ENCODE measurements around the gene CDIPT. TPM values are rescaled to one million over a fixed set of nuclear protein-coding genes. Genes with fewer than 3 reads are reported as not detected.

The CDIPT gene
- total RNA-seq, 1 experiment from 2014 or later, result 58.3 TPM

DNA sequence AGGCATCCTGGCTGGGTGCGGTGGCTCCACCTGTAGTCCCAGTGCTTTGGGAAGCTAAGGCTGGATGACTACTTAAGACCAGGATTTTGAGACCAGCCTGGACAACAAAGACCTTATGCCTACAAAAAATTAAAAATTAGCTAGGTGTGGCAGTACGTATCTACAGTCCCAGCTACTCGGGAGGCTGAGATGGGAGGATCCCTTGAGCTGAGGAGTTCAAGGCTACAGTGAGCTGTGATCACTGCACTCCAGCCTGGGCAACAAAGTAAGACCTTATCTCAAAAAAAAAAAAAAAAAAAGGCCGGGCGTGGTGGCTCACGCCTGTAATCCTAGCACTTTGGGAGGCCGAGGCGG, 36.7 kb downstream of the CDIPT start (continued):
- TF ChIP-seq, protein P1, sequence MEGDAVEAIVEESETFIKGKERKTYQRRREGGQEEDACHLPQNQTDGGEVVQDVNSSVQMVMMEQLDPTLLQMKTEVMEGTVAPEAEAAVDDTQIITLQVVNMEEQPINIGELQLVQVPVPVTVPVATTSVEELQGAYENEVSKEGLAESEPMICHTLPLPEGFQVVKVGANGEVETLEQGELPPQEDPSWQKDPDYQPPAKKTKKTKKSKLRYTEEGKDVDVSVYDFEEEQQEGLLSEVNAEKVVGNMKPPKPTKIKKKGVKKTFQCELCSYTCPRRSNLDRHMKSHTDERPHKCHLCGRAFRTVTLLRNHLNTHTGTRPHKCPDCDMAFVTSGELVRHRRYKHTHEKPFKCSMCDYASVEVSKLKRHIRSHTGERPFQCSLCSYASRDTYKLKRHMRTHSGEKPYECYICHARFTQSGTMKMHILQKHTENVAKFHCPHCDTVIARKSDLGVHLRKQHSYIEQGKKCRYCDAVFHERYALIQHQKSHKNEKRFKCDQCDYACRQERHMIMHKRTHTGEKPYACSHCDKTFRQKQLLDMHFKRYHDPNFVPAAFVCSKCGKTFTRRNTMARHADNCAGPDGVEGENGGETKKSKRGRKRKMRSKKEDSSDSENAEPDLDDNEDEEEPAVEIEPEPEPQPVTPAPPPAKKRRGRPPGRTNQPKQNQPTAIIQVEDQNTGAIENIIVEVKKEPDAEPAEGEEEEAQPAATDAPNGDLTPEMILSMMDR (IDR thresholded peaks at IDR 0.05 in 2 of 3, conservative IDR thresholded peaks at IDR 0.05 in 1 of 3; ENCODE audit: borderline replicate concordance in 1 of 3, insufficient read depth in 1 of 3, low read depth in 2 of 3, low read length in 2 of 3), result no peak
- TF ChIP-seq, protein P2, sequence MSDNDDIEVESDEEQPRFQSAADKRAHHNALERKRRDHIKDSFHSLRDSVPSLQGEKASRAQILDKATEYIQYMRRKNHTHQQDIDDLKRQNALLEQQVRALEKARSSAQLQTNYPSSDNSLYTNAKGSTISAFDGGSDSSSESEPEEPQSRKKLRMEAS (IDR thresholded peaks at IDR 0.05), result no peak
- TF ChIP-seq, protein P3, sequence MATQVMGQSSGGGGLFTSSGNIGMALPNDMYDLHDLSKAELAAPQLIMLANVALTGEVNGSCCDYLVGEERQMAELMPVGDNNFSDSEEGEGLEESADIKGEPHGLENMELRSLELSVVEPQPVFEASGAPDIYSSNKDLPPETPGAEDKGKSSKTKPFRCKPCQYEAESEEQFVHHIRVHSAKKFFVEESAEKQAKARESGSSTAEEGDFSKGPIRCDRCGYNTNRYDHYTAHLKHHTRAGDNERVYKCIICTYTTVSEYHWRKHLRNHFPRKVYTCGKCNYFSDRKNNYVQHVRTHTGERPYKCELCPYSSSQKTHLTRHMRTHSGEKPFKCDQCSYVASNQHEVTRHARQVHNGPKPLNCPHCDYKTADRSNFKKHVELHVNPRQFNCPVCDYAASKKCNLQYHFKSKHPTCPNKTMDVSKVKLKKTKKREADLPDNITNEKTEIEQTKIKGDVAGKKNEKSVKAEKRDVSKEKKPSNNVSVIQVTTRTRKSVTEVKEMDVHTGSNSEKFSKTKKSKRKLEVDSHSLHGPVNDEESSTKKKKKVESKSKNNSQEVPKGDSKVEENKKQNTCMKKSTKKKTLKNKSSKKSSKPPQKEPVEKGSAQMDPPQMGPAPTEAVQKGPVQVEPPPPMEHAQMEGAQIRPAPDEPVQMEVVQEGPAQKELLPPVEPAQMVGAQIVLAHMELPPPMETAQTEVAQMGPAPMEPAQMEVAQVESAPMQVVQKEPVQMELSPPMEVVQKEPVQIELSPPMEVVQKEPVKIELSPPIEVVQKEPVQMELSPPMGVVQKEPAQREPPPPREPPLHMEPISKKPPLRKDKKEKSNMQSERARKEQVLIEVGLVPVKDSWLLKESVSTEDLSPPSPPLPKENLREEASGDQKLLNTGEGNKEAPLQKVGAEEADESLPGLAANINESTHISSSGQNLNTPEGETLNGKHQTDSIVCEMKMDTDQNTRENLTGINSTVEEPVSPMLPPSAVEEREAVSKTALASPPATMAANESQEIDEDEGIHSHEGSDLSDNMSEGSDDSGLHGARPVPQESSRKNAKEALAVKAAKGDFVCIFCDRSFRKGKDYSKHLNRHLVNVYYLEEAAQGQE (IDR thresholded peaks at IDR 0.05; ENCODE audit: low read depth), result no peak
- TF ChIP-seq, protein P4, sequence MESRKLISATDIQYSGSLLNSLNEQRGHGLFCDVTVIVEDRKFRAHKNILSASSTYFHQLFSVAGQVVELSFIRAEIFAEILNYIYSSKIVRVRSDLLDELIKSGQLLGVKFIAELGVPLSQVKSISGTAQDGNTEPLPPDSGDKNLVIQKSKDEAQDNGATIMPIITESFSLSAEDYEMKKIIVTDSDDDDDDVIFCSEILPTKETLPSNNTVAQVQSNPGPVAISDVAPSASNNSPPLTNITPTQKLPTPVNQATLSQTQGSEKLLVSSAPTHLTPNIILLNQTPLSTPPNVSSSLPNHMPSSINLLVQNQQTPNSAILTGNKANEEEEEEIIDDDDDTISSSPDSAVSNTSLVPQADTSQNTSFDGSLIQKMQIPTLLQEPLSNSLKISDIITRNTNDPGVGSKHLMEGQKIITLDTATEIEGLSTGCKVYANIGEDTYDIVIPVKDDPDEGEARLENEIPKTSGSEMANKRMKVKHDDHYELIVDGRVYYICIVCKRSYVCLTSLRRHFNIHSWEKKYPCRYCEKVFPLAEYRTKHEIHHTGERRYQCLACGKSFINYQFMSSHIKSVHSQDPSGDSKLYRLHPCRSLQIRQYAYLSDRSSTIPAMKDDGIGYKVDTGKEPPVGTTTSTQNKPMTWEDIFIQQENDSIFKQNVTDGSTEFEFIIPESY (IDR thresholded peaks at IDR 0.05; ENCODE audit: extremely low read depth, insufficient replicate concordance, low read length), result no peak

Measured in HCT116 (cell line).